HepG2 (cell line): ENCODE measurements around the gene AATF. TPM values are rescaled to one million over a fixed set of nuclear protein-coding genes. Genes with fewer than 3 reads are reported as not detected.

Experiments used
- ATAC-seq: fragments of 200-7000 bp; cut with Tn5 transposase; 3 replicates; pipeline ENCODE4 v1.9.1; 2020; ENCODE audit warnings: mild to moderate bottlenecking, moderate library complexity
- BruUV-seq: library from RNA; stranded (reverse); fragments of 400-500 nt; replicated peaks from 2 replicates; lab custom pipeline; 2021; lab: Mats Ljungman, UMichigan
- CTCF ChIA-PET: fragments of 300-600 bp; formaldehyde crosslinking; extraction: SDS; loops from one replicate; lab custom pipeline; 2021; ENCODE audit warnings: low total read pairs, inconsistent platforms, low intra/inter-chr PET ratio; lab: Yijun Ruan, JAX
- POLR2A ChIA-PET: fragments of 350-600 bp; sonication (Branson Sonifier 250); formaldehyde crosslinking; loops from one replicate; lab custom pipeline; 2020; ENCODE audit warnings: antibody characterized with exemption, inconsistent platforms; lab: Yijun Ruan, JAX
- DNase-seq: peaks from one replicate; pipeline ENCODE4 v3.0.0-alpha.2; 2015; ENCODE audit warnings: low spot score
- FAIRE-seq: peaks from 3 replicates; lab custom pipeline; 2011; peaks lifted over from hg19 to GRCh38; lab: Jason Lieb, UNC
- H2AFZ ChIP-seq: one replicate; pipeline ENCODE4 v1.6.1; 2011; ENCODE audit warnings: low read length, inconsistent platforms
- H3K27ac ChIP-seq: fragments of 300-600 bp; 3 replicates; pipeline ENCODE4 v1.8.0; 2011; ENCODE audit warnings: mixed run types, mild to moderate bottlenecking, mixed read lengths, low read length, inconsistent platforms; ENCODE audit not compliant: insufficient read depth; ENCODE audit errors: extremely low read length
- H3K27me3 ChIP-seq, 2 experiments: fragments of 200-600 bp in 1 of 2; 2 replicates in 1 of 2; 3 replicates in 1 of 2; pipeline versions ENCODE4 v1.6.0 to v1.8.0; 2011; ENCODE audit warnings: low read length in 2 of 2, mild to moderate bottlenecking in 2 of 2, moderate library complexity in 2 of 2, inconsistent platforms in 1 of 2; ENCODE audit not compliant: insufficient read depth in 2 of 2, control insufficient read depth in 1 of 2
- H3K36me3 ChIP-seq, 2 experiments: fragments of 200-600 bp in 1 of 2; replicated peaks in 1 of 2; 2 replicates in 1 of 2; 3 replicates in 1 of 2; pipeline versions ENCODE4 v1.5.1 to v1.8.0; 2011; ENCODE audit warnings: low read length in 2 of 2, inconsistent platforms in 1 of 2; ENCODE audit not compliant: insufficient read depth in 2 of 2, control insufficient read depth in 1 of 2
- H3K4me1 ChIP-seq: 2 replicates; pipeline ENCODE4 v1.5.1; 2012; ENCODE audit warnings: low read length, inconsistent platforms; ENCODE audit not compliant: insufficient read depth
- H3K4me2 ChIP-seq: 2 replicates; pipeline ENCODE4 v1.6.0; 2011; ENCODE audit warnings: low read depth, low read length, inconsistent platforms
- H3K4me3 ChIP-seq, 3 experiments: fragments of 200-600 bp in 1 of 3; sonication (generic), shearing (Covaris generic) in 1 of 3; replicated peaks in 1 of 3; 2 replicates each; pipeline ENCODE4 v1.5.1; 2011 to 2016; ENCODE audit warnings: low read length in 3 of 3, inconsistent platforms in 2 of 3, low read depth in 2 of 3, mild to moderate bottlenecking in 2 of 3, control low read depth in 1 of 3, mixed read lengths in 1 of 3; ENCODE audit not compliant: insufficient read depth in 1 of 3
- H3K79me2 ChIP-seq: one replicate; pipeline ENCODE4 v1.6.1; 2011; ENCODE audit warnings: low read length, inconsistent platforms; ENCODE audit not compliant: insufficient read depth
- H3K9ac ChIP-seq: 2 replicates; pipeline ENCODE4 v1.6.0; 2011; ENCODE audit warnings: mild to moderate bottlenecking, low read depth, low read length, inconsistent platforms; ENCODE audit not compliant: insufficient read depth
- H3K9me3 ChIP-seq: 2 replicates; pipeline ENCODE4 v1.5.1; 2012; ENCODE audit warnings: mild to moderate bottlenecking, low read length
- H4K20me1 ChIP-seq: 2 replicates; pipeline ENCODE4 v1.6.0; 2011; ENCODE audit warnings: inconsistent platforms, mild to moderate bottlenecking, low read length, moderate library complexity; ENCODE audit not compliant: insufficient read depth
- ATF6 ChIP-seq: sonication (generic); formaldehyde crosslinking; conservative IDR thresholded peaks from 2 replicates; pipeline ENCODE4 v1.4.0; 2020; ENCODE audit warnings: missing genetic modification reagents
- FOXA3 ChIP-seq: IDR thresholded peaks from 2 replicates; pipeline ENCODE4 v1.6.1; 2016; ENCODE audit warnings: missing genetic modification reagents, missing compliant biosample characterization
- HNF4A ChIP-seq: sonication (generic); formaldehyde crosslinking; IDR thresholded peaks from 2 replicates; pipeline ENCODE4 v1.4.0; 2020; ENCODE audit warnings: missing genetic modification reagents
- KDM4B ChIP-seq: sonication (generic); formaldehyde crosslinking; IDR thresholded peaks from 2 replicates; pipeline ENCODE4 v1.4.0; 2020; ENCODE audit warnings: missing genetic modification reagents
- RNF2 ChIP-seq: fragments of 450-650 bp; conservative IDR thresholded peaks from 2 replicates; pipeline ENCODE4 v1.6.1; 2016; ENCODE audit warnings: low read depth
- SMC3 ChIP-seq: IDR thresholded peaks from 2 replicates; pipeline ENCODE4 v1.6.1; 2011; ENCODE audit warnings: low read length, improper control_type of control experiment
- SNAPC2 ChIP-seq: sonication (generic); formaldehyde crosslinking; IDR thresholded peaks from 2 replicates; pipeline ENCODE4 v1.8.1; 2022; ENCODE audit warnings: mild to moderate bottlenecking, missing genetic modification reagents
- THYN1 ChIP-seq: sonication (generic); formaldehyde crosslinking; IDR thresholded peaks from 2 replicates; pipeline ENCODE4 v1.8.1; 2023; ENCODE audit warnings: low read depth, mild to moderate bottlenecking, moderate library complexity, missing genetic modification reagents, borderline replicate concordance
- ZBTB7B ChIP-seq: sonication (generic); formaldehyde crosslinking; IDR thresholded peaks from 2 replicates; pipeline ENCODE4 v1.4.0; 2020; ENCODE audit warnings: missing genetic modification reagents
- ZFP90 ChIP-seq: sonication (generic); formaldehyde crosslinking; IDR thresholded peaks from 2 replicates; pipeline ENCODE4 v1.8.0; 2022; ENCODE audit warnings: missing genetic modification reagents, mild to moderate bottlenecking, inconsistent platforms, borderline replicate concordance
- ZNF263 ChIP-seq: sonication (generic); formaldehyde crosslinking; IDR thresholded peaks from 2 replicates; pipeline ENCODE4 v1.4.0; 2020; ENCODE audit warnings: missing genetic modification reagents
- ZNF354B ChIP-seq: sonication (generic); formaldehyde crosslinking; IDR thresholded peaks from 2 replicates; pipeline ENCODE4 v1.8.0; 2022; ENCODE audit warnings: mild to moderate bottlenecking, missing genetic modification reagents
- ZNF546 ChIP-seq: sonication (generic); formaldehyde crosslinking; conservative IDR thresholded peaks from 2 replicates; pipeline ENCODE4 v1.8.1; 2023; ENCODE audit warnings: mild to moderate bottlenecking, missing genetic modification reagents
- WGBS: methylation state at CpG from one replicate; pipeline ENCODE4 v1.1.6; 2017; ENCODE audit warnings: low lambda C conversion rate; 5-methylcytosine and 5-hydroxymethylcytosine counted together
- in situ Hi-C: cut with HindIII; loops from 2 replicates; pipeline ENCODE4 v1.10.0; 2017; ENCODE audit warnings: low pct_unique_long_range_greater_than_20kb; ENCODE audit not compliant: extremely low pct_ligation_motif_present
- intact Hi-C: fragments of 100-400 bp; cut with micrococcal nuclease; formaldehyde crosslinking; loops from one replicate; pipeline ENCODE4 v1.10.0; 2022; ENCODE audit not compliant: unreplicated experiment
- polyA plus RNA-seq, 8 experiments: library from polyadenylated mRNA; depleted of rRNA in 3 of 8; stranded (reverse) in 7 of 8; unstranded in 1 of 8; fragments of >200 nt; fragmentation: Illumina TruSeq in 4 of 8; extraction: Trizol in 4 of 8; gene quantifications; 2 replicates each; pipeline versions ENCODE4 v1.2.1 to v1.2.3, GENCODE V29; 2011 to 2016; ENCODE audit warnings: low read depth in 4 of 8, missing spikeins in 1 of 8, mixed read lengths in 1 of 8; ENCODE audit not compliant: insufficient read depth in 1 of 8
- total RNA-seq, 5 experiments: library from RNA; depleted of rRNA; stranded (reverse); fragments of >200 nt; fragmentation: Illumina TruSeq; extraction: Trizol; gene quantifications; 2 replicates each; pipeline ENCODE4 v1.2.3, GENCODE V29; 2016; ENCODE audit warnings: low read depth in 1 of 5
- TF ChIP-seq, protein P1 (sequence below): sonication (generic); formaldehyde crosslinking; IDR thresholded peaks from 2 replicates; pipeline ENCODE4 v1.4.0; 2020; ENCODE audit warnings: missing genetic modification reagents, borderline replicate concordance
- TF ChIP-seq, protein P2 (sequence below): sonication (generic); formaldehyde crosslinking; IDR thresholded peaks from 2 replicates; pipeline ENCODE4 v1.5.1; 2020; ENCODE audit warnings: missing genetic modification reagents, mild to moderate bottlenecking, borderline replicate concordance

AATF gene
- total and polyA plus RNA-seq, 2 of the 13 experiments (the other 11 are each of a cell fraction or from before 2014, with no cell fraction given): 9.1 to 53.3 TPM

GRCh38 chr17:36934692-36935630 lies 13.8 kb upstream of the AATF start (continued):
- TF ChIP-seq SMC3 (no peak), ZFP90 (CRISPR knock-in tag) (no peak), FOXA3 (CRISPR knock-in tag) (no peak), RNF2 (peak; percentile 91)
- TF ChIP-seq, all 625 proteins: peak for 5

DNA sequence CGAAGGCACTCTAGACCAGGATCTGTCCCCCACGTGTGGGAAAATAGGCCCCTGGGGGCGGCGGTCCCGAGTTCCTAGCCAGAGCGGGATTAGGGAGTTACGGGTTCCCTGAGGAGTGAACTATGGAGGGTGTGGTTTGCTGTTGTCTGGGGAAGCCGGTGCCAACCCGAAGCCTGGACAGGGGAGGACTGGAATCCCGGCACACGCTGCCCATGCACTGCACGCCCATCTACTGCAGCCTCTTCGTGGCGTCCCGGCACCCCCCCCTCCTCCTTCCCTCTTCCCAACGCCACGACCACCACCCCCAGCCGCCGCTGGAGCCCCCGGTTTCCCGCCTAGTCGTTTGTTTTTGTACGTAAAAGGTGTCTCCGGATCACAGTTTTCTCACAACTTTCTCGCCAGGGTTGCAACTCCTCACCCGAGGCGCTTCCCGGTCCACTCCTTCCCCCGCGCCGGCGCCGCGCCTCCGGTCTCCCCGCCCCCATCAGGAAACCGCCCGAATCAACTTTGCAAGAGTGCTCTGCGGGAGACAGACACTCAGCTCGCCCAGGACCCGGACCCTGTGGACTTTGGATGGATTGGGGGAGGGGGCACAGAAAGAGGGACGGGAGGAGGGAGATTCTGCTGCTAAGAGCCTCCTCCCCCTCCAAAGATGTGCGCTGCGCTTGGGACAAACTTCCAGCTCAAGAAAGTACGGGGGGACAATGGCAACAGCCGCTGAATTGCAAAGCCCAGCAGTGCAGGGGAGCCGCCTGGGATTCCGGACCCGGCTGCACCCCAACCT lies 12.9 kb upstream of the AATF start:
- FAIRE-seq: no peak
- H3K79me2 ChIP-seq: no peaks in the 10 kb centered on the region
- TF ChIP-seq ATF6 (CRISPR knock-in tag) (no peak), ZNF354B (CRISPR knock-in tag) (no peak), HNF4A (CRISPR knock-in tag) (peak; percentile 40), ZNF263 (CRISPR knock-in tag) (peak; percentile 89), THYN1 (CRISPR knock-in tag) (no peak), SNAPC2 (CRISPR knock-in tag) (no peak), ZBTB7B (CRISPR knock-in tag) (0 out of 2 replicates have a peak, but pooled peaks have one; percentile 8), RNF2 (0 out of 2 replicates have a peak, but pooled peaks have one; percentile 26), ZNF546 (CRISPR knock-in tag) (no peak), KDM4B (CRISPR knock-in tag) (no peak)
- TF ChIP-seq, protein P1, sequence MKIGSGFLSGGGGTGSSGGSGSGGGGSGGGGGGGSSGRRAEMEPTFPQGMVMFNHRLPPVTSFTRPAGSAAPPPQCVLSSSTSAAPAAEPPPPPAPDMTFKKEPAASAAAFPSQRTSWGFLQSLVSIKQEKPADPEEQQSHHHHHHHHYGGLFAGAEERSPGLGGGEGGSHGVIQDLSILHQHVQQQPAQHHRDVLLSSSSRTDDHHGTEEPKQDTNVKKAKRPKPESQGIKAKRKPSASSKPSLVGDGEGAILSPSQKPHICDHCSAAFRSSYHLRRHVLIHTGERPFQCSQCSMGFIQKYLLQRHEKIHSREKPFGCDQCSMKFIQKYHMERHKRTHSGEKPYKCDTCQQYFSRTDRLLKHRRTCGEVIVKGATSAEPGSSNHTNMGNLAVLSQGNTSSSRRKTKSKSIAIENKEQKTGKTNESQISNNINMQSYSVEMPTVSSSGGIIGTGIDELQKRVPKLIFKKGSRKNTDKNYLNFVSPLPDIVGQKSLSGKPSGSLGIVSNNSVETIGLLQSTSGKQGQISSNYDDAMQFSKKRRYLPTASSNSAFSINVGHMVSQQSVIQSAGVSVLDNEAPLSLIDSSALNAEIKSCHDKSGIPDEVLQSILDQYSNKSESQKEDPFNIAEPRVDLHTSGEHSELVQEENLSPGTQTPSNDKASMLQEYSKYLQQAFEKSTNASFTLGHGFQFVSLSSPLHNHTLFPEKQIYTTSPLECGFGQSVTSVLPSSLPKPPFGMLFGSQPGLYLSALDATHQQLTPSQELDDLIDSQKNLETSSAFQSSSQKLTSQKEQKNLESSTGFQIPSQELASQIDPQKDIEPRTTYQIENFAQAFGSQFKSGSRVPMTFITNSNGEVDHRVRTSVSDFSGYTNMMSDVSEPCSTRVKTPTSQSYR (CRISPR knock-in tag): peak; percentile 43; the same call in 1 of the 2 replicates
- TF ChIP-seq, protein P2, sequence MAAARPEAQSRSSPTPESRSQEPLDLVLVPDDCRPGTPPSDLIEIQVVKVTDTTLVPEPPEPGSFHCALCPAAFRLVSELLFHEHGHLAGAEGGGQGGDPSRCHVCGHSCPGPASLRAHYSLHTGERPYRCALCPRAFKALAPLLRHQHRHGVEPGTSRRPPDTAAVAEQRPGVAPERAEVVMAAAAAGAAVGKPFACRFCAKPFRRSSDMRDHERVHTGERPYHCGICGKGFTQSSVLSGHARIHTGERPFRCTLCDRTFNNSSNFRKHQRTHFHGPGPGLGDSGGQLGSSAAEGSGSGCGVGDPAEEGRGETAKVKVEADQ: no peak

More for the DNA sequence above, 12.9 kb upstream of the AATF start:
- no peaks in the 10 kb centered on the region for H3K9me3 ChIP-seq
- ChIA-PET CTCF (no interaction called here), POLR2A (interaction anchor here (0.8 kb wide), 1 partner anchor 13 kb away, joined by 3 read pairs; the partner anchor contains the start of gene AATF)
- ATAC-seq (peak; percentile 23; the same call in 1 of the 3 replicates), DNase-seq (no peak)
- peak overlapping the region; percentile 8 to 58 (median 26); a peak in 4 of 6 replicates for H3K4me3 ChIP-seq
- intact Hi-C loops: no loop called here
- H3K27ac ChIP-seq: no peak overlapping the region
- 2% methylated on average over 36 of the region's 49 CpGs for WGBS
- no peak overlapping the region for H3K9ac ChIP-seq
- H4K20me1 ChIP-seq: peaks cover 21% of the 10 kb centered on the region; the same call in 1 of the 2 replicates
- in situ Hi-C loops: no loop called here
- no TSS peak for BruUV-seq
- peaks cover 54 to 96% of the 10 kb centered on the region in 2 experiments for H3K27me3 ChIP-seq
- peaks cover 57% of the 10 kb centered on the region for H3K4me1 ChIP-seq
- H3K36me3 ChIP-seq: no peaks in the 10 kb centered on the region
- no peak overlapping the region for H2AFZ ChIP-seq
- peak overlapping the region; percentile 66 for H3K4me2 ChIP-seq
